Thyroid gland (tissue), 4 donors: Measurements from ENCODE around the gene PIGM. TPM values are rescaled to one million over a fixed set of nuclear protein-coding genes. Genes with fewer than 3 reads are reported as not detected.

ENCODE experiments used
- DNase-seq, 2 donors: peaks; one replicate each; pipeline ENCODE4 v3.0.0-alpha.2; 2019
- H3K27ac ChIP-seq, 3 donors: fragments of 200-600 bp; sonication (generic); 1 replicate in 2 of 3; 2 replicates in 1 of 3; pipeline ENCODE4 v1.5.1; 2016 to 2019; ENCODE audit warnings: mild to moderate bottlenecking in 1 of 3, moderate library complexity in 1 of 3
- H3K27me3 ChIP-seq: fragments of 200-600 bp; sonication (generic); one replicate; pipeline ENCODE4 v1.5.1; 2019
- H3K36me3 ChIP-seq, 2 donors: fragments of 200-600 bp; sonication (generic); one replicate each; pipeline ENCODE4 v1.5.1; 2016 to 2019
- H3K4me1 ChIP-seq, 2 donors: fragments of 200-600 bp; sonication (generic); one replicate each; pipeline ENCODE4 v1.5.1; 2017 to 2019
- H3K4me3 ChIP-seq, 3 donors: fragments of 200-600 bp; sonication (generic); replicated peaks in 1 of 3; 1 replicate in 2 of 3; 2 replicates in 1 of 3; pipeline ENCODE4 v1.5.1; 2016; ENCODE audit warnings: mild to moderate bottlenecking in 1 of 3
- H3K9me3 ChIP-seq: fragments of 200-600 bp; sonication (generic); one replicate; pipeline ENCODE4 v1.5.1; 2017
- CTCF ChIP-seq, 6 experiments: fragments of 200-600 bp in 3 of 6; fragments of 450-650 bp in 3 of 6; sonication (generic) in 3 of 6; IDR thresholded peaks; one replicate each; pipeline ENCODE4 v1.5.1; 2016 to 2019; ENCODE audit warnings: antibody characterized with exemption in 6 of 6, mild to moderate bottlenecking in 2 of 6, inconsistent platforms in 1 of 6, moderate library complexity in 1 of 6
- POLR2A ChIP-seq, 2 donors: fragments of 450-650 bp; IDR thresholded peaks; one replicate each; pipeline ENCODE4 v1.6.1; 2017; ENCODE audit warnings: antibody characterized with exemption in 2 of 2, mild to moderate bottlenecking in 2 of 2, moderate library complexity in 1 of 2
- WGBS, 2 donors: methylation state at CpG; one replicate each; pipeline ENCODE4 v1.1.5; 2017; 5-methylcytosine and 5-hydroxymethylcytosine counted together
- intact Hi-C: fragments of 100-400 bp; cut with DNase I; formaldehyde crosslinking; loops from one replicate; pipeline ENCODE4 v1.15.1; 2023
- total RNA-seq, 4 donors: library from RNA; depleted of rRNA; stranded (reverse); fragments of >200 nt; gene quantifications; one replicate each; pipeline ENCODE4 v1.2.3, GENCODE V29; 2016

PIGM gene
- total RNA-seq, 4 donors from 2014 or later = 6.7 to 10.0 (median 7.4) TPM

DNA sequence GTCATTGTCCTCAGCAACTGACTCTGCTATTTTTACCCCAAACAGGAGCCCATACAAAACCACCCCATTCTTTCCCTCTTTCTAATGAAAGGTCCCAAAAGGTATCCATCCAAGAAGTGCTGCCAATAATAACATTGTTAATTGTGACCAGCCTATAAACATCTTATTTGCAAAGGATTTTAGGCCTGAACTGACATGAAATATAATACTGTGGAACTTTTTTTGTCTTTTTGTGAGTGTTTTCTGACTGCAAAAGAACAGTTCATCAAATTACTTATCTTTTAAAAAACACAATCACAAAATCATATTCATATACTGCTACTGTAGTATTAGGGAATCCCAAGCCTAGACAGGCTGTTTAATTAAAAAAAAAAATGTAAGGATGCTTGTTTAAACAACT is 3.4 kb downstream of the PIGM start:
- no peak overlapping the region for H3K4me3 ChIP-seq
- H3K9me3 ChIP-seq = no peaks in the 10 kb centered on the region
- H3K36me3 ChIP-seq = no peaks in the 10 kb centered on the region
- H3K4me1 ChIP-seq = peaks cover 8 to 22% of the 10 kb centered on the region in 2 donors
- DNase-seq = no peak
- intact Hi-C loops = no loop called here
- no peaks in the 10 kb centered on the region for H3K27me3 ChIP-seq
- no peak overlapping the region for H3K27ac ChIP-seq
- no peak for TF ChIP-seq POLR2A (IDR thresholded peaks at IDR 0.05)
- TF ChIP-seq CTCF (IDR thresholded peaks at IDR 0.05) = no peak

DNA sequence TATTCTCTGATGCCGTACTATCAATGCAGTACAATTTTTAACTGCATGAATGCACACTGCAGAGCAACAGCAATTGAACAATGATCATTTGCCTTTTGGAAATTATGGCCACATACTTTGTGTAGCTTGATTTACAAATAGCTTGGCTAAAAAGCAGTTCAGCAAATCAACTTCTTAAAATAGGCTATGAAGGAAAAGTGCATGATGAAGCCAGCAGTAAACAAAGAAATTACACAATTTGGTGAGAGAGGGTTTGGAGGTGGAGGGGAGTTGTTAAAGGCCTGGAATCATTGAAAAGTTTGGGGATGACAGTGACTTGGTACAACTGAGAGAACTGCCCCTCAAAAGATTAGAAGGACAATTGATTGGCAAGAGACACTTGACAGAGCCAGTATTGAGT is 6.5 kb downstream of the PIGM start:
- WGBS, 2 donors = 80 to 84% methylated on average over 1 of the region's 1 CpG
- Histone ChIP-seq H3K27me3 (no peaks in the 10 kb centered on the region), H3K9me3 (no peaks in the 10 kb centered on the region), H3K36me3 (no peaks in the 10 kb centered on the region), H3K27ac (no peak overlapping the region), H3K4me1 (peaks cover under 1 to 11% of the 10 kb centered on the region in 2 donors), H3K4me3 (no peak overlapping the region)
- TF ChIP-seq CTCF (IDR thresholded peaks at IDR 0.05) (no peak), POLR2A (IDR thresholded peaks at IDR 0.05) (no peak)
- no peak for DNase-seq
- intact Hi-C loops = no loop called here

- H3K36me3 ChIP-seq = no peaks in the 10 kb centered on the region
- H3K9me3 ChIP-seq = no peaks in the 10 kb centered on the region
- peaks cover 0 to 8% of the 10 kb centered on the region in 2 donors for H3K4me1 ChIP-seq
- intact Hi-C loops = no loop called here
- no peak for DNase-seq
- WGBS, 2 donors = 60 to 61% methylated on average over 2 of the region's 2 CpGs
- no peaks in the 10 kb centered on the region for H3K27me3 ChIP-seq
- H3K4me3 ChIP-seq = no peak overlapping the region
- H3K27ac ChIP-seq = no peak overlapping the region
- no peak for TF ChIP-seq CTCF (IDR thresholded peaks at IDR 0.05)
- TF ChIP-seq POLR2A (IDR thresholded peaks at IDR 0.05) = no peak
These were observed 7.4 kb downstream of the PIGM start for GRCh38 chr1:160024195-160024905.

GRCh38 chr1:160022330-160023310 is 9.2 kb downstream of the PIGM start:
- Histone ChIP-seq H3K4me3 (no peak overlapping the region), H3K36me3 (no peaks in the 10 kb centered on the region), H3K27ac (no peak overlapping the region), H3K27me3 (no peaks in the 10 kb centered on the region), H3K4me1 (no peaks in the 10 kb centered on the region), H3K9me3 (no peaks in the 10 kb centered on the region)
- TF ChIP-seq CTCF (IDR thresholded peaks at IDR 0.05) = no peak
- no peak for TF ChIP-seq POLR2A (IDR thresholded peaks at IDR 0.05)
- intact Hi-C loops = no loop called here
- 65 to 69% methylated on average over 6 of the region's 6 CpGs for WGBS, 2 donors
- DNase-seq = no peak
